GM18517 (cell line): ENCODE measurements around the gene COPS8.

Source experiments
- ATAC-seq: cut with Tn5 transposase; IDR thresholded peaks from one replicate; pipeline ENCODE4 v1.9.1; 2021; ENCODE audit warnings: mild to moderate bottlenecking, moderate library complexity; ENCODE audit not compliant: unreplicated experiment

The COPS8 gene

DNA sequence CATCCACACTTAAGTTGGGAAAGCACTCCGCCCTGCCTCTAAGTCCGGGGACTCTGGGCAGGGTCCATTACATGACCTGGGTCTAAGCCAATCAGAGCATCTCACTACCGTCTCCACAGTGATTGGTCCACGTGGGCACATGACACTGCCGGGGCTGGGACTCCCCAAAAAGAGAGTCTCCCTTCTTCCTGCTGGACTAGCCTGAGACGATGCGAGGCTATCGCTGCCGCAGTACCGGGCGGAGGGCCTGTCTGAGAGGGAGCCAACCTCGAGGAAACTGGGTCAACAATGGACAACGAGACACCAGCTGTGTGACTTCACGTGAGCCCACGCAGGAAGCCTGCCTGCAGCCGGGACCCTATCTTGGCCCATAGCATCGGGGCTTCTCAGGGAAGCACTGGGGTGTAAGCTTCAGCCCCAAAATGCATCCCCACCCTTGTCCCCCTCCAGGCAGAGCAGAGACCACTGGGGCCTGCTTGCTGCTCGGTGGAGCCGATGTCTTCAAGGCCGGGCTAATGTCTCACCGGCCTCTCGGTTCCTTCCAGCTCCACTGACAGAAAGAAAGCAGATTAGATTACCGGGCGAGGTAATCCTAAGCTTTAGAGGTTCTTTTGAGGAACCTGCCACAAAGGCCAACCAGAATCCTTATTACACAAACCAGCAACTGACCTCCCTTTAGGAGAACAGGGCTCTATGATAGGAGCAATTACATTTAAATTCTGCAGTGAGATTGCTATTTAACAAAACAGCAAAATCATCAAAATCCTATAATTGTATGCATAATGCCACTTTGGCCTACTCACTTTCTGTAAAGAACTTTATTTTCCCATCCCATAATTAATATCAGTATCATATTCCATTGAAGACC is 21.3 kb upstream of the COPS8 start:
- no peak for ATAC-seq

DNA sequence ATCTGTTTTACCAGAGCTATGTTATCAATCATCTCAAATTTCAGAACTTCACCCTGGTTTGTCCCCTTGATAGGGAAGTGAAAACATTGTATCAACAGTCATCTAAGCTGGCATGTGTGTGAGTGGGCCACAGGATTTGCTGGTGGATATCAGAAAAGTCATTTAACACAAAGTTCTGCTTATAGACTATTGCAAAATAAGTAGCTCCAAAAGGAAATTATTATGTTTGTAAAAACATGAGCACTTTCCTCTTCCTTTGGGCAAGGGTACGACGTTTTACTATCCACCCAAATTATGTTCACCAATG is 20.7 kb upstream of the COPS8 start:
- no peak for ATAC-seq

DNA sequence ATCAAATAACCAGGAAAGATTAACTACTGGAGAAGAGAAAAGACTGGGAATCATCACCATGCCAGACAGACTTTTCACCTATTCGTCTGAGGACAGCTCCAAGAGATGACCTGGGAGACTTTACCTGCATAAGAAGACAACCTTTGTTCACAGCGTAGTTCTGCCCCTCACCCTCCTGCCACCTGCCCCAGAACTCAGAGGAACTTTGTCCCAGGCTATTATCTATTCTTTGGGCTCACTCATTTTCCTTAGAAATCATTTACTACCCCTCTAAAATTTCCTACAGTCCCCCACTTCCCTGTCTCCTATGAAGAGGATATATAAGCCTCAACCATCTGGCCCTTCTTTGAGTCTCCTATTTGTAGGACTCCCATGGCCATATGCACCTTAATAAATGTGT is 19.3 kb upstream of the COPS8 start:
- ATAC-seq: no peak

DNA sequence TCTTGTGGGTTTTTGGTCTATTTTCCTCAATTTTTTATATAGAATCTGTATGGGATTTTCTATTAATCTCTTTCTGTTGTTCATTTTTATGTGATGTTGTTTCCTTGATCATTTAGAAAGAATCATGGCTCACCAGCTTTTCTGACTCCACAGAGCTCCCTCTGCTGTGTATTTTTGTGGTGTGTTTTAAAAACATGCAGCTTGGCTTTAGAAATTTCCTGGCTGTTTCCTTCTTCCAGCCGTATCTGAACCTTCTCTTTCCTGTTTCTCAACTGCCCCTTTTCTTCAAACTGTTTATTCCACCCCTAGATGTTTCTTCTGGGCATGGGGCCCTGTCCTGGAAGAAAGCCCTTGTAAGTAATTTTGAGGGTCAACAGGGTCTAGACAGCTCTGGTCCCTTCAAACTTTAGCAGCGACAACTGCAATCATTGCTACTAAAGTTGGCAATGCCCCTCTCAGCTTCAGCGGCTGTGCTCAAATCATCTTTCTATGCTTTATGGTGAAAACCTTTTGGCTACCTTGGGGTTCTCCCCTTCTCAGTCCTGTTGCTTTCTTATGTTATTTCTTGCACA is 17.6 kb upstream of the COPS8 start:
- no peak for ATAC-seq

DNA sequence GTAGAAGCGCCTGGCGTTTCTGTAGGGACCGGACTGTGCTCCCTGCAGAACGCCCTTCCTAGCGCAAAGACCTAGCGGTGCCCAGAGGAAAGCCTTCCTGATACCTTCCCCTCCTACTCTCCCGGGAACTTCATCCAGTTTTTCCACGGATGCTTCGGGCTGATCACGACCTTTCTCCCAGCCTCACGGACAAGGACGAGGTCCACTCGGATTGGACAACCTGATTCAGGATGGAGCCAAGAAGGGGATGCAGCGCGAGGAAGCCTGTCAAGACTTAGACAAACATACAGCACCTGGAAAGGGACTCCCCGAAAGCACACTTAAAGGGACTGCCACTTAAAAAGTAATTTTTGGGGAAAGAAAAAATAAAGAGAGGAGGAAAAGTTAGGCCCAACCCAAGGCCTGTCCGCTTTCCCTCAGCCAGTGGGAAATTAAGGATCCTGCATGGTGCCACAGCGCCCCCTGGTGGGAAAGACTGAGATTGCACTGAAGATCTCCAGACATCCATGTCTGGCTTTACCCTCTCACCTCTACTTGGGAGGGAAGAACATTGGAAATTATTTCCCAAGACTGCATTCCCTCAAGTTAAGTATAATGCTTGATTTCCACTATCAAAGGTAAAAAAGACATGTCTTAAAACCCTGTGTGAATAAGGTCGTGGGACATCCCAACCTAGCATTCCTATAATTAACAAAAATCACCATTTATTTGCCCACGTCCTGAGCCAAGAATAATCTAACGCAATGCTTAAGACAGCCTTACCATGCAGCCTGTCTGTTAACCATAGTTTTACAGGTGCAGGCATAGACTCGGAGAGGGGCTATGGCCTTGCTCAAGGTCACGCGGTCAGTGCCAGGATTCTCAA is 13.4 kb upstream of the COPS8 start:
- ATAC-seq: no peak

DNA sequence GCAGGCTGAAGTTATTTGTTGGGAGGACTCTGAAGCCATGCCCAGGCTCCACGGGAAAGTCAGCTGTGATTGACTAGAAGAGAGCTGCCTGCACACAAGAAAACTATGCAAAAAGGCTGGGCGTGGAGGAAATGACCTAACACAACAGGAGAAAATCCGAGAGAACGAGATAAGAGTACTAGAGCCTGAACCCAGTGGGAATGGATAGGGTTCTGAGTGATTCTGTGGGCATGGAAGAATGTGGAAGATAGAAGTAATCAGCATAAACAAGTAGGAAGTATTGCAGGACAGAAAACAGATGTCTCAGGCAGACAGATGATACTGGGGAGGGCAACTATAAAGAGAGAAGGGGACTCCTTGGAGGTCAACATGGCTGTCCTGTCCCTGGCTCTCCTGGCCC is 12.1 kb upstream of the COPS8 start:
- ATAC-seq: no peak

DNA sequence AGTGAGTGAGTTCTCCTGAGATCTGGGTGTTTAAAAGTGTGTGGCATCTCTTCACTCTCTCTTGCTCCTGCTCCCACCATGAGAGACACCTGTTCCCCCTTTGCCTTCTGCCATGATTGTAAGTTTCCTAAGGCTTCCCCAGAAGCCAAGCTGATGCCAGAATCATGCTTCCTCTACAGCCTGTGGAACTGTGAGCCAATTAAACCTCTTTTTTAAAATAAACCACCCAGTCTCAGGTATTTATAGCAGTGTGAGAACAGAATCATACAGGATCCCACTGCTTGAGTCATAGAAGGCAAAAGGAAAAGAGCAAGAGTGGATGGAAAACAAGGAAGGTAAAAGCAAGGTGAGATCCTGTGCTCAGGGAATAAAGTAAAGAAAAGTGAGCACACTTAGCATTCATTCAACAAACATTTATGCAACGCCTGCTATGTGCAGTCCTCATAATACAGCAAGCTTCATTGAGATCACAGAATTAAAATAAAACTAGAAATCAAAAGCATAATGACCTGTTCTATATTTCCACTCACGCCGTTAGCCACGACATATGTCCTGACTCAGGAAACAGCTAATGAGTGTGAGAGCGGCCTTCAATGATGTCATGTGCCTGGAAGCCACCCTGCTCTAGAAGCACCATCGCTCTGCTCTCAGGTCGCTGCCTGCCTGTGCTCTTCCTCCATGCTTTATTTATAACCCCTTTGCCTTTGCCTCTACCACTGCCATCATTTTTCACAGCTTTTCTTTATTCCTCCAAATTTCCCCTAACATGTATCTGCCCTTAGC is 11.3 kb upstream of the COPS8 start:
- ATAC-seq: no peak

DNA sequence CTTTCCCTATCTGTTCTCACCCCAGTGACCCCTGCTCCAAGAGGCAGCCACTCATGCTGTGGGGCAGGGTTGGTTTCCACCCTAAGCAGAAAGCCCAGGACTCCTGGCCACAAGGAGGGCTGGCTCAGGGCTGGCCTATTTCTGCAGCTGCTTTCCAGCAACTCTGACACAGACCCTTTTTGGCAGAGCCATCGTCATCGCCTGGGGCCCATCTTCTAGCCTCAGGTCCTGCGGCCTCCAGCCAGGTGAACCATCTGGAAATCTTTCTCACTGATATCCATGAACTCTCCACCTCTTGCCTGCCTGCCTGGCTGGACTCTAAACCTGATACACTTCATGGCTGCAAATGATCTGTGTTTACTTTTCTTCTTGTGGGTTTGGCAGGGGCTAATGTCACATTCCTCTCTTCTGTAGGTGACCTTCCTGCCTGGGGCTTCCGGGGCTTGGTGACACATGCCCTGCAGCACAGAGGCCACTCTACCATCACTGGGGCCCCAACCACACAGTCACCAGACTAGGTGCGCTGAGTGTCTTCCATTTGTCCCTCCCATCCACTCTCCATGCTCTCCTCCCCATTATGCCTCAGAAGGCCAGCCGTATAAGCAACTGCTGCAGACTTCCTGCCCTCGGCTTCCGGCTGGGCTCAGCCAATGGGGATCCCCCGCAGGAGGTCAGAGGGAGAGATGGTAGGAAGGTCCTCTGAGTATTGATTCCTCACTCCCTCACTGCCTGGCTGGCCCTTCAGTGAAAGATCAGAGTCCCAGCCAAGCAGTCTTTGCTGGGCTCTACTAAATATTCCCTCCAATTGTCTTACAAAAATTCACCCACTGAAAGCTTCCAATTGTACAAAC is 9.7 kb upstream of the COPS8 start:
- no peak for ATAC-seq

DNA sequence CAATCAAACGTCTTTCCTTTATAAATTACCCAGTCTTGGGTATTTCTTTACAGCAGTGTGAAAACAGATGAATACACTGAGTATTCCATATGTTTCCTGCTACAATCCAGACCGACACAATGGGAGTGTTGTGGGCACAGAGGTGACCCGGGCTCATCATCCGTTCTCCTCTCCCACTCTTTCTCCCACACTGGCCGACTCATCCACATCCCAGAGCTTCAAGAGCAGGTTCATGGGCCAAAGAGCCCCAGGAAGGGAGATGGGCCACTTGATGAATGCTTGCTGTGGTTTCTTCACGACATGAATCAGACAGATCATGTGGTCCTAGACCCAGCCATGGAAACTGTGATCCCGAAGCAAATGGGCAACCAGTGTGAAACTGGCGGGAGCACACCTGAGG is 4.1 kb upstream of the COPS8 start:
- ATAC-seq: no peak

DNA sequence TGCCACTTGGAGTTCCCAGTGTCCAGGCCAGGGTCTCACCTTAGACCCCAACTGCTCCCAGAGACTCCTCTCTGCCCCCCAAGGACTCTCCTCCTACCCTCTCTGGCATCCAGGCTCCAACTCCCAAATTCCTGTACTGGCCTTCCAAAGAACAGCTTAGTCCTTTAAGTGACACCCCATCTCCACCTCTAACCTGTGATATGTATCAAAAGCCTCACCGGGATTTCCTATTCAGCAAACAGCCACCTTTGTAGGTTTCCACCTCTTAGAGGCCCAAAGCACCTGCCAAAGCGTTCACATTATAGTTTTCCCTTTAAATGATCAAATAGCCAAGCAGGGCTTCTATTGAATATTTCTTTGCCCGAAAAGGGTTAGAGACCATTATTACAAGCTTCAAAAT is 2.7 kb upstream of the COPS8 start:
- no peak for ATAC-seq

DNA sequence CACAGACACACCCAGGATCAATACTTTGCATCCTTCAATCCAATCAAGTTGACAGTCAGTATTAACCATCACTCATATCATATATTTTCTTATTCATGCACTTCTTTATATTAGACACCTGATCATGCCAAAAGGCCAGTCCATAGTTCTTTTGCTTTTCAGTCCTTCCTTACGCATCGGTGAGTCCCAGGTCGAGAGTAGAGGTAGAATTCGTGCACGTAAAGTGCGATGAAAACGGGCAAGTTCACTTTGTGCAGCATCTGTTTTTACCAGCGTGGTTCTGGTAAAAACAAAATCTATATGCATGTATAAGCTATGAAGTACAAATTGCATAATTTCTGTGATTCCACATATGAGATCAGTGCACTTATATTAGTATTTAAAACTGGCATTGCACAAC is 1.2 kb upstream of the COPS8 start:
- ATAC-seq: no peak

DNA sequence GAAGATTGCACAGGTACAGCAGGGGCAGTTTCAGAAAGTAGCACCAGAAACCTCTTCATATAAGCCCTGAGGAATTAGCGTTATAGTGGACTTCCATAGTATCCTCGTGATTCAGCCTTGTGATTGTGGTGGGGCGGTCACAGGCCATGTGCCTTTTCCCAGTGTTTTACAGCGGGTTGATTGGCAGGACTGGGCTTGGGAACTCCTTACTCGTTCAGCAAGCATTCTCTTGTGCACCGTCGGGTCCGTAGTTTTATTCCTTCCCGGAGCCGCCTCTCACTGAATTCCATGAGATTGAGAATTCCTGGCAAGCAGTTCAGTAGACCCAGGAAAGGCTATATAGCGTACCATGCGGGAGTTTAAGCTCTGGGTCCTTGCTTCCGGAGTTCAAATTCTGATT is 5.2 kb downstream of the COPS8 start:
- no peak for ATAC-seq

DNA sequence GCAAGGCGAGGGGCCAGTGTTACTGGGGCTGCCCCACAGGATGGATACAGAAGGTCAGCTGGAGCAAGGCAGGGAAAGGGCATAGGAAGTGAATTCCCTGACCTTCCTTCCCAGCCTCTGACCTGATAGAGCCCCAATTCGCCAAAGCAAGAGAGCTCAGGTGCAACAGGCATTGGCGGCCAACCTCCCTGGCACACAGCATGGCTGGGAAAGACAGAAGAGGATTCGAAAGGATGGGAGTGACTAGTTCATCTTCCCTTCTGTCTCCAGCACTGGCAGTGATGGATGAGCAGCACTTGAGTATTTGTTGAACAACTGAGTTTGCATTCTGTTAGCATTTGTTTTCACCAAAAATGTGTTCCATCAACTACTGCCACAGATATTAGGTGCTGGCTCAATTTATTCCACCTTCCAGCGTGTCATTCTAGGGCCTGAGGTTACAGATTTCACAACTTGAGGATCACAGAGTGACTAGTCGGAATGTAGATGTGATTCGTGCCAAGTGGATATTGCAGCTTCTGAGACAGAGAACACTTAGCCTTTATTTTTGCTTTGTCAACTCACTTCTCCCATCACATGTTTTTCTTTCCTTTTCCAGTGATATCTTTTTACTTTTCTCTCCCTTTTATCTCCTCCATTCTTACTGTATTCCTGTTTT is 6.2 kb downstream of the COPS8 start:
- no peak for ATAC-seq

DNA sequence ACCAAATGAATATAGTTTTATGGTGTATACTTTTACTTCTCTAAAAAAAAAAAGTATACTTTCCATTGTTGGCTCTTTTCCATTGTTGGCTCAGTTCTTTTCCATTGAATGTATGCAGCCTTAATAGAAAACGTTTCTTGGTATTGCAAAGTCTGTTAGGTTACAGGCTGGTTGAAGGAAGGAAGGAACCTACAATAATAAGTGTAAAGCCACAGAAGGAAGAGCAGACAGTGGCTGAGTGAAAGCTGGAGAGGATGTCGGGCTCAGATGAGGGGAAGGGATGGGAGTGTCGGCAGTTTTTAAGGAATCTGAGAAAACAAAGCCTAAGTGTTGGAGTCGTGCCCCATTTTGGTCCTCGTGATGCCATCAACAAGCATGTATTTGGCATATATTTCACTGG is 6.8 kb downstream of the COPS8 start:
- no peak for ATAC-seq

DNA sequence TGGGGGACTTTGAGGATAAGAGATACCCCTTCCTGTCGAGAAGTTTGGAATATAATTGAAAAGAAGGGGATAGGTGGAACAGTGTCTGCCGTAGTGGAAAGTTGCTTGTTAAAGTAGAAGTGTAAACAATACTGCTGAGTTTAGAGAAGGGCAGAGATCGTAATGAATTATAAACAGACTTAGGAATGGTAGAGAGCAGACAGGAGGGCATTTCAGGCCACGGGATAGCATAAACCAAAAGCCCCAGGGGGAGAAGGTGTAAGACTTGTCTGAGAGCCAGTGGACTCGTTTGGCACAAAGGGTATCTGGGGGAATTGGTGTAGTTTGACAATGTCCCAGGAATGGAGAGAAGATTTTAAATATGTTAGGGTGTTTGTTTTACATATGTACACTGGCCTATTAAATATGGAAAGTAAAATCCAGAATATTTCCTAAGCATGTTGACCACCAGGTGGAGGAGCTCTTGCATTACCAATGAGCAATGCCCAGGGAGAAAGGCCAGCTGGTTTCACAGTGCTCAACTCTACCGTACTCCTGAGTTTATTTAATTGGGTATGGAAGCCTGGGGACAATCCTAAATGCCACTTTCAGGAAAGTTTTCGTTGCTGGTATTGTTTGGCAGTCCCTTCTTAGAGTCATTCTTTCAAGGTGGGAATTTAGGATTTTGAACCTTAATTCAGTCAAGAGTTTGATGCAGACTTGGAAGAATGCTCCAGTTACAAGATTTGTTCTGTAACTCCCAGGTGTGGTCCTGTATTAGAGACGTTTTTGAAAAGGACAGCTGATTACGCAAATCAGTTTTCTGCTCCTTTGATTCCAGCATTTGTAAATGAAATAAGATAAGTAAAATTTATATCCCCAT is 7.5 kb downstream of the COPS8 start:
- ATAC-seq: no peak

DNA sequence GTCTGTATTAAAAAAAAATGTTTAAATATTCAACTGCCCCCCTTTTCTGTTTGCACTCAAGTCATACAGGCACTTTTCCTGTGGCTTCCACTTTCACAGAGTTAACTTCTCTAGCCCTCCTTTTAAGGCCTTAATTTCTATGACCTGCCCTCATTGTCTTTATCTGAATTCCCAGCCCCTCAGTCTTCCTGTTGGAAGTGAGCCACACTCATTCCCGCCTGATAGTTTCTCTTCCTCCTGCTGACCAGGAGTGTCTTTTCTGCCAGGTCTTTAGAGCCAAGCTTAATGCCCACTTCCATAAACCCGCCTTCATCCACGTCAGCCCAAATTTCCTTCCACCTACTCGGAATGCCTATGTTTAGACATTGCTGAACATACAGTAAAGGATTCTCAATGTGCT is 10.5 kb downstream of the COPS8 start:
- ATAC-seq: no peak

DNA sequence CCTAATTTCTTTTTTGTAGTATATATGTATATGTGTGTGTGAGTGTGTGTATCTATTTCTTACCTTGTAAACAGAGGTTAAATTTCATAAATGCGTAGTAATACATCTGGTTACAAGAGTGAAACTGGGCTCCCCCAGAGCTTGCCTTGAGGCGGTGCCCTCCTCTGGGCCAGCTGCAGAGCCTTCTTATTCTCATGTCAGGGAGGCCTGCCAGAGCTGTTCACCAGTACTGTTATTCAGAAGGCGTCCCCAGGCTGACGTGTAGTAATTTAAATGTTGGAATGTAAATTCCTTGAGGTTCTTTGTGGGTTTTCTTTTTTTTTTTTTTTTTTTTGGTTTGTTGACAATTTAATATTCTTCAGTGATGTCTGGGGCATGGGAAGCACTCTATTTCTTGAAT is 11.2 kb downstream of the COPS8 start:
- no peak for ATAC-seq

DNA sequence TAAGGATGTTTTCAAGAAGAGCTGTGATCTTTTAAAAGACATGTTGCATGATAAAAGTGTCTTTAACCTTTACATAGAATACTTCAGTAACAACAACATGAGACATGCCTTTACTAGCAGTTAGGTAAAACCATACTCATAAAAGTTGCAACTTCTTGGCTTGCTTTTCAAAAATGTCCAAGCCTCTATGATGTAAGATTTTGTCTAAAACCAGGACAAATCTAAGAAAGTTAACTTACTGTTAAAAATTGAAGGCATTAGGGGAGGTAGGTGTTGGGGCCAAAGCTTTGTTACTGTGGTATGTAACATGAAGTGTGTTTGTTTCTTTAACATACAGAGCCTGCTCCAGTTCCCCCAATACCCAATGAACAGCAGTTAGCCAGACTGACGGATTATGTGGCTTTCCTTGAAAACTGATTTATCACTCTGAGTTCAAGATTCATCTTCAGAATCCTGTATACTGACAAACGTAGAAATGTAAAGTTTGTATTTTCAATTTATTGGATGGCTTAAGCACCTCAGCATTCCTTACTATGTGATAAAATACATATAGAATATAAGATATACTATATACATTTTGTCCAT is 11.7 kb downstream of the COPS8 start:
- no peak for ATAC-seq
